Fibroblast of skin of abdomen (primary cell): ENCODE data around the gene TMEM9B.
"Not testable (repeated sequence)": the region's sequence is repeated elsewhere in the genome, so short reads cannot be mapped to it uniquely, and the experiment has no call there.

ENCODE experiments used
- DNase-seq: peaks from one replicate; pipeline ENCODE4 v3.0.0-alpha.2; 2013

Gene TMEM9B

GRCh38 chr11:8971924-8972316 lies 7.7 kb upstream of the TMEM9B start:
- no peak for DNase-seq

DNA sequence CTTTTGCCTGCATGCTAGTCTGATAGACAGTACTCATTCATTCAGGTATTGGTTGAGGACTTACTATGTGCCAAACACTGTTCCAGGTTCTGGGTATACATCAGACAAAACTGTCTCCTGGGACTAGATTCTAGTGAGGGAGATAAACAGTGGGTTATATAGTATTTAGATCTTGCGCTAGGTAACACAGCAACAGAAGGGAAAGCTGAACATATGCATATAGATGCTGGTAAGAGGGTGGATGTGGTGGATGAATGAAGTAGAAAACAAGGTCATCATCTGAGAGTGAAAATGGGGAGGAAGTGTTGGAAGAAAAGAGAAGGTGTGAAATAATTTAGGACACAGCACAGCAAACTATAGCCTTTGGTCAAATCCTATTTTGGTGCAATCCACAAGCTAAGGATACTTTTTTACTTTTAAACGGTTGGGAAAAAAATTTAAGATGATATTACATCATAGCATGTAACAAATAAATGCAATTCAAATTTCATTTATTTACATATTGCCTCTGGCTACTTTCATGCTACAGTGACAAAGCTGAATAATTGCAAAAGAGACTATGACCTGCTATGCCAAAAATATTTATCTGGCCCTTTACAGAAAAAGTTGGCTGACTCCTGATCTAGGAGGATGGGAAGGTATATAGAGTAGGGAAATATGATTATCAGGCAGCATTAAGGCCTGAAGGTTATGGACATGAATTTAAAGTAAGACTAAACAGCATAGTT lies 7.1 kb upstream of the TMEM9B start:
- DNase-seq, result no peak

- DNase-seq, result no peak
Observed at GRCh38 chr11:8967184-8967583, 2.9 kb upstream of the TMEM9B start.

DNA sequence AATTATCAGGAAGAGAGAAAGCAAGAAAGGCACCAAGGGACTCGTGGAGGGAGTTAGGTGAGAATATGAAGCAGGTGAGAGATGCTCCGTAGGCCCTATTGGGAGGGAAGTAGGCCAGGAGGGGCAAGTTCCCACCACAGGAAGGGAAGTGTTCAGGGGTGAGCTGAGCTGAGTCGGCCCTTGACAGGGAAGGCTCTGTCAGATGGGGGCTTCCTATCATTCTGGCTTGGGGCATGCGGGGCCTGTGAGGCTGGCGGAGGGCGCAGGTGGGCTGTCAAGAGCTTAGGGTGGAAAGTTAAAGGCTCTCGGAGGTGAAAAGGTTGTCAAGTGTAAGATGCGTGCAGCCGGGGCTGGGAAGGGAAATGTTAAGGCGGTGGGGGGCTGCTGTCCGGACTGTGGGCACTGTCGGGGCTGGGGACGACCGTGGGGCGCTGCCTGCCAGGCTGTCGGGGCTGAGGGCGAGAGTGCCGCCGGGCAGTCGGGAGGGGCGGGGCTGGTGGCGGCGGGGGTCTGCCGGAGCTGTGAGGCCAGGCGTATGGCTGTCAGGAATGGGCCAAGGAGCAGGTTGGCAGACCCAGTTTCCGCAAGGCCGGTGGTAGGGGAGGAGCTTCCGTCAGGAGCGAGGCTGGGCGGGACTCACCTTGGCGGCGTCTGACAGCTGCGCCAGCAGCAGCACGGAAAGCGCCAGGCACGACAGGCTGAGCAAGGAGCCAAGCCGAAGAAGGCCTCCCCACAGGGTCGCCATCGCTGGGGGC lies 496 bp downstream of the TMEM9B start:
- DNase-seq, result no peak

DNA sequence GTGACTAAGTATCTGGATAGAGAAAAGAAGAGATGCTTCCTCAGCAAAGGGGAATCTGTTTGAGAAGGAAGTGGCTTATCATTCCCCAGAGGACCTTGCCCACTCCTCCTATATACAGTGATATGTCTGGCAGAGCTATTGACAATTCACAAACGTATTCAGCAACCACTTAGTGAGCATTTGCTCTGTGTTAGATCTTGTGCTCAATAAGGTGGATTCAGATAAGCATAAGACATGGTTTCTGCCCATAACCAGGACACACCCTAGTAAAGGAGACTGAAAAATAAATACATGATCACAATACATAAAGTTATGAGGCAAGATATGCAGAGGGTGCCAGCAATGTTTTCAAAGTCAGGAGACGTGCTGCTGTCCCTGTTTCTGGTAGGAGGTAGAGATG lies 1.4 kb downstream of the TMEM9B start:
- DNase-seq, result no peak

GRCh38 chr11:8961401-8961800 lies 2.8 kb downstream of the TMEM9B start:
- no peak for DNase-seq

DNA sequence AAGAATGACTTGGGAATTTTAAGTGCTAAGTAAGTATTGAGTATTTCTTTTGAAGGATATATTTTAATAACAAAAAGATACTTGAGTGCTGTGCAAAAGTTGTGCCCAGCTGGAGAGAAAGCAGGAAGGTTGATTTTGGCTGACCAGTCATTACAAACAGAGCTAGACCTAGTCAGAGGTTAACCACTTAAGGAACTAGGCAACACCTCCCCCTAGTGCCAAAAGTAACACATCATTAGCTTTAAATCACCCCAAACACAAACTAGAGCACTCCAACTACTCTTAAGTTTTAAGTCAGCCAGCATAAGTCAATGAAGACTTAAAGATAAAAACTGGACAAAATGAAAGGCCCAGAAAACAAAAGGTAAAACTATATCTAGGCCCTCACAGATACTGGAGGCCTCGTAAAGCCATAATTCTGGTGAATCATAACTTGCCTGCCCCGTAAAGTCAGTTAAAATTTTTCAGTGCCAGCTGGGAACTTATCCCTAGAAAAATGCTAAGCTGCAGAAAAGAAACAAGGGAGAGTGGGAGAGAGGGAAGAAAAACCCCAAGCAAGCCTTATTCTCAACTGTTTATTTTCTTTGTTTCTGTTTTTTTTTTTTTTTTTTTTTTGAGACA lies 4.6 kb downstream of the TMEM9B start:
- peak; percentile 73 for DNase-seq

DNA sequence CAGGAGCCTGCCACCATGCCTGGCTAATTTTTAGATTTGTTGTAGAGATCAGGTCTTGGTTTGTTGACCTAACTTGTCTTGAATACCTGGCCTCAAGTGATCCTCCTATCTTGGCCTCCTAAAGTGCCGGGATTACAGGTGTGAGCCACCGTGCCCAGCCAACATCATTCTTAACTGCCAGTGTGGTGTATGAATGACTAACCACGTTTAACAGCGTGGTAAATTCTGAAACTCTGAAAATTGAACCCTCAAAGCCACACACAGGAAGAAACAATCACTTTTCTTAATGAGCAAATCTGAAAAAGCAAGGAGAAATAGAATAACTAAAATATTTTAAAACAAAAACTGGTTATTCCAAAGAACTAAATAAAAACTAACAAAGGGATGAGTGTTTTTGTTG lies 7.4 kb downstream of the TMEM9B start:
- no peak for DNase-seq

DNA sequence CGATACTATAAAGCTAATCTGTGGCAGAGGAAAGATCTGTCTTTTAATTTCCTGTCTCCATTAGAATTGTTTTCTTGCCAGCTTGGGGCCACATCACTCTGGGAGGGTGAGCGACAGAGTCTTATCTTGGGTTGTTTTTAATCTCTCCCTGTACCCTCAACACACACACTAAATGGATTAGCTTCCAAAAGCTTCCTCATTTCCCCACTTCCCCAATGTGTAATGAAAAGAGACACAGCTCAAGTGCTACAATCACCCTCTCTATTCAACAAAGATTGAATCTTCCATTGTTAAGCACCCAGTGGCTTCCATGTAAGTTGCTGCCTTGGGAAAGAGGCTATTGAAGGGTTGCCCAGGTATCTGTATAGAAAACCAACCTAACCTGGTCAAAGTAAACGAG lies 15.4 kb downstream of the TMEM9B start:
- no peak for DNase-seq

DNA sequence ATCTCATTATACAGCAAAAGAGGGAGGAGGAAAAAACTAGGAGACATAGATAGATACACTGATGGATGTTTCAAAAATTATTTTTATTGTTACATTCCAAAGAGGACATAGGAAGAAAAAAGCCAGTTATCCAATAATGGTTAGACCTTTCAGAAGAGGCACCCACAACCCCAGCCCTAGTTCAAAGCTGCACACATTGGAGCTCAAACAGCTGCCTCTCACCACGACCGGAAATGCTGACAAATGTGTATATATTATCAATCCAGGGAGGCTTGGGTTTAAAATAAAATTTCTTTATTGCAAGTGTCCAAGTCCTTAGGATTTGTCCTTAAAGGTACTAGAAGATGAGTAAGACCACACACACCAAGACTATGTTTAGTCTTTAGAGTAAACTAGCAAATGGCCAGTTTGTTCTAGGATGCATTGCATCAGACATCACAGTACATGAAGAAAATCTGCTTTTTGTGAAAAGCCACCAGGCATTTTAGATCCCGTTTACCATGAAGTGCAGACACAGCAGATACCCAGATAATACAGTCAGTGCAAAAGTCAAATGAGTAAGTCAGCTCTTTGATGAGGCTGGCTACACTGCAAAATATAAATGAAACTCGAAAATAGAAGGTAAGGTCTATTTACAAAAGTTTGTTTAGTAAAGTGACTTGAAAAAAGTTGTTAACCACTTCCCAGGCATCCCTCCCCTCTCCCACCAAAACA lies 16.9 kb downstream of the TMEM9B start:
- peak; percentile 3 for DNase-seq

DNA sequence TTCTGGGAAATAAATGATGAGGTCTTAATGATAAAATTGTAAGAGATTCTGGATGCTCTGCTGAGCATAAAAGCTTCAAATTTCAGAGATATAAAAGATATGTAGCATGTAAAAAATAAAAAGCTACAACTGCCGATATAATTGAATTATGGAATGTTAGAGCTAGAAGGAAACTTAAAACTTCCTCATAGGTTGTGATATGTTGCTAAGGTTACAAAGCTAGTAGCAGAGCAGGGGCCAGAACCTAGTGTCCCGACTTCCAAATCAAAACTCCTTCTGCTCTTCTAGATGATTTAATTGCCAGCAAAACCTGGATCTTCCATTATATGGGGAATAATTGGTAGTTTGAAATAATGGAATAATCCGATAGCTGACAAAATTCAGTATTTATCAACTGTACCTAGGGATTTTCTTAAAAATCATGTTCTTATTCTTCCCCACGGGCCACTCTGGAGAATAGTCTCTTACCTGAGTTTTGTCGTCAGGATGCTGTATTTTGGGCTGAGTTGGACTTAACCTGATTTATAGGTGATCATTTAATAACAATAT lies 21.6 kb downstream of the TMEM9B start, which contains the start of gene ASCL3:
Gene ASCL3, minus strand, starts transcription at position 499 of the 549 bp plus-strand sequence. CDS start 4,855 bp downstream, outside the sequence.
- no peak for DNase-seq

GRCh38 chr11:8941341-8942103 lies 22.7 kb downstream of the TMEM9B start:
- no peak for DNase-seq

- DNase-seq, result no peak
Observed at GRCh38 chr11:8937659-8938058, 26.6 kb downstream of the TMEM9B start.

- no peak for DNase-seq
Observed at GRCh38 chr11:8937159-8937558, 27.1 kb downstream of the TMEM9B start.

DNA sequence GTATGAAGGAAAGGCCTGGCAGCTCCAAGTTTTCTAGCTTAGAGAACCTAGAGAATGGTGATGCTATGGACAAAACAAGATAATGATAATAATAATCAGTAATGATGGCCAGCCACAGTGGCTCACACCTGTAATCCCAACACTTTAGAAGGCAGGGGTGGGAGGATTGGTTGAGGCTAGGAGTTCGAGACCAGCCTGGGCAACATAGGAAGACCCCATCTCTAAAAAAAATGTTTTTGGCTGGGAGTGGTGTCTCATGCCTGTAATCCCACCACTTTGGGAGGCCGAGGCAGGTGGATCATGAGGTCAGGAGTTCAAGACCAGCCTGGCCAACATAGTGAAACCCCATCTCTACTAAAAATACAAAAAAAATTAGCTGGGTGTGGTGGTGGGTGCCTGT lies 28.5 kb downstream of the TMEM9B start:
- not testable (repeated sequence) for DNase-seq

DNA sequence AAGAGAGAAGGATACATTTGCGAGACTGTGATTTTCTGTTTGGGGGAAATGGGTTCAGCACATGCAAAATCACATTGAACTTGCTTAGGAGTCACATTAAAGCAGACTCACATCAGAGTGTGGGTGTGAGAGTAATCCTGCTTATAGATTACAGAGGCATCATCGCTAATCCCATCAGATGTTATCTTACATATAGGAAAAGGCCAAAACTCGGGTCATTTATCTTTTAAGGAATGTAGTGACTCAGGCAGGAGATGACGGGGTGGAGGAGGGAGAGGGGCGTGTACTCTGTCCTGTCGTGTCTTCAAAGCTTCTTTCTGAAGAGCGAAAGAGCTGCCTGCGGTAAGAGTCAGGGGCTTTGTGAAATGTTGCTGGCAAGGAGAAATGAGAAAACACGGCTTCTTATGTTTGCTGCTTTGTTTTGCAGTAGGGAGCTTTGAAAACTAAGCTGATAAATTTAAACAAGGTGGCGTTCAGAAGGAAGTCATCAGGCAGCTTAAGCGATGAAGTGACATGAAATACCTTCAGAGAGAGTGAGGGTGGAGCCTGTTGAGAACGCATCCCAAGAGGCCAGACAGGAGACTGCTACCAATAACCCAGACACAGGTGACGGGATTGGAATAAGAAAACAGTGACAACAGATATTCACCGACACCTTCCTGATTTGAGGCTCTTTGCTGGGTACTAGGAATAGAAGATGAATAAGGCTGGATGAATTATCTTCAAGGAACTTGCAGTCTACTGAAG lies 29.3 kb downstream of the TMEM9B start:
- peak; percentile 92 for DNase-seq

DNA sequence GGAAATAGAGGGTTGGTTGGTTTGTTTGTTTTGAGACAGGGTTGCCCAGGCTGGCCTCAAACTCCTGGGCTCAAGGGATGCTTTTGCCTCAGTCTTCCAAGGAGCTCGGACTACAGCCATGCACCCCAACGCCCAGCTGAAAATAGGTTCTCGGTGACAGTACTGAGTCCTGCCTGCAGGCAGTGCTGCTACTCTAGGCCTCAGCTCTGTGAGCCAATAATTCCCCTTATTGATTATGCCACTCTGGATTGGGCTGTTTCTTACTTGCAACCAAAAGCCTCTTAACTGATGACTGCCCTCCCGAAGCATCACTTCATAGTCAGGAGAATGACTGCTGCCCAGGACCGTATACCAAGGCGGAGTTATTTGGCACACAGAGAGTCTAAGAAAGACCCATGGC lies 30.3 kb downstream of the TMEM9B start:
- no peak for DNase-seq

- DNase-seq, result no peak
Observed at GRCh38 chr11:8932564-8933180, 31.6 kb downstream of the TMEM9B start, which contains the start of gene C11orf16. C11orf16 (minus strand) TSS chr11:8932947; CDS start chr11:8932308, 639 bp downstream.

DNA sequence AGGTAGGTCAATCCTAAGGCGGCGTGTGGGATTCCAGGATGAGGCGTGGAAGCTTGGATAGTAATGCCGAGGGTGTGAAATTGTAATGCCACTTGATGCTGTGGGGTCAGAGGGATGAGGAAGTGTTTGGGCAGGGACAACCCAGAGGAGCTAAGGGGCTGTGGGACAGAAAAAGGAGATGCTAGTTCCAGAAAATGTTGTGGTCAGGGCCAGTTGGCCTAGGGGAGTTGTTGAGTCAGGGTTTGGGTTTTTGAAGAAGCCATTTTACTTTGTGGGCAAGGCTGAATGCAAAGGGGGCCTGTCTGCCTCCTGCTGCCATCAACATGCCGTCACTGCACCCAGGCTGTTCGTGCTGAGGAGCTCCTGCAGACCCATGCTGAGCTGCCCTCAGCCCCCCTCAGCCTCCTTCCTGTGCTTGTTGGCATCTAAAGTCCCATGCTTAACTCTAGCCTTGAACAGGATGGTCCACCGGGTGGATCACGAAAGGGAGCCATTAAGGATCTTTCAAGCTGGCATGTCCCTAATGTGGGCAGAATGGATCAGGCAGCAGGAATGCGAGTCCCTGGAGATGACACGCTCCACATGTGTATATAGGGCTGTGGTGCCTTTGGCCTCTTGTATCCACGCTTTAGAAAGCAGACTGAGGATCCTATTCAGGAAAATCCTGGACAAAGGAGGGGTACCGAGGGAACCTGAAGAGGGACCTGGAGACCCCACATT lies 33.6 kb downstream of the TMEM9B start:
- DNase-seq, result no peak
